Endothelial cell of umbilical vein (primary cell): ENCODE results near the gene SPTB. TPM values are rescaled to one million over a fixed set of nuclear protein-coding genes. Genes with fewer than 3 reads are reported as not detected.

Experiments
- BruUV-seq: library from RNA; stranded (reverse); fragments of 400-500 nt; replicated peaks from 2 replicates; lab custom pipeline; 2021; lab: Mats Ljungman, UMichigan
- CTCF ChIA-PET: fragments of 300-600, 350-600 bp; sonication (Branson Sonifier 250); formaldehyde crosslinking; loops from one replicate; lab custom pipeline; 2021; ENCODE audit warnings: antibody characterized with exemption, inconsistent platforms; lab: Charles Lee
- POLR2A ChIA-PET: fragments of 300-600, 350-600 bp; sonication (Branson Sonifier 250); formaldehyde crosslinking; loops from one replicate; lab custom pipeline; 2021; ENCODE audit warnings: antibody characterized with exemption, inconsistent platforms; lab: Charles Lee
- DNase-seq: peaks from one replicate; pipeline ENCODE4 v3.0.0-alpha.2; 2011; ENCODE audit warnings: low read depth, low spot score
- FAIRE-seq: peaks from 2 replicates; lab custom pipeline; 2011; peaks lifted over from hg19 to GRCh38; lab: Jason Lieb, UNC
- H2AFZ ChIP-seq: 2 replicates; pipeline ENCODE4 v1.6.0; 2012; ENCODE audit warnings: low read depth, low read length, control low read depth, inconsistent platforms
- H3K27ac ChIP-seq: 2 replicates; pipeline ENCODE4 v1.5.1; 2011; ENCODE audit warnings: low read depth, mild to moderate bottlenecking, control low read depth, low read length, moderate library complexity; ENCODE audit not compliant: insufficient read depth
- H3K27me3 ChIP-seq, 2 experiments: 2 replicates each; pipeline versions ENCODE4 v1.6.0 to v1.6.1; 2011; ENCODE audit warnings: low read length in 2 of 2, mixed read lengths in 1 of 2; ENCODE audit not compliant: control insufficient read depth in 2 of 2, insufficient read depth in 2 of 2
- H3K36me3 ChIP-seq, 2 experiments: 2 replicates in 1 of 2; 3 replicates in 1 of 2; pipeline ENCODE4 v1.5.1; 2011; ENCODE audit warnings: low read length in 2 of 2, mild to moderate bottlenecking in 1 of 2, moderate library complexity in 1 of 2; ENCODE audit not compliant: control insufficient read depth in 2 of 2, insufficient read depth in 2 of 2; ENCODE audit errors: extremely low read depth in 1 of 2
- H3K4me1 ChIP-seq: 3 replicates; pipeline ENCODE4 v1.5.1; 2011; ENCODE audit warnings: mild to moderate bottlenecking, low read length; ENCODE audit not compliant: control insufficient read depth, insufficient read depth; ENCODE audit errors: extremely low read depth
- H3K4me2 ChIP-seq: 2 replicates; pipeline ENCODE4 v1.6.1; 2011; ENCODE audit warnings: low read length, control low read depth, mixed read lengths; ENCODE audit not compliant: insufficient read depth
- H3K4me3 ChIP-seq, 3 experiments: fragments of 200-600 bp in 1 of 3; sonication (generic), shearing (Covaris generic) in 1 of 3; replicated peaks in 1 of 3; 2 replicates each; pipeline ENCODE4 v1.5.1; 2011 to 2016; ENCODE audit warnings: control low read depth in 3 of 3, low read length in 3 of 3, mild to moderate bottlenecking in 2 of 3, inconsistent platforms in 1 of 3, low read depth in 1 of 3, moderate library complexity in 1 of 3; ENCODE audit not compliant: insufficient read depth in 1 of 3
- H3K79me2 ChIP-seq: 2 replicates; pipeline ENCODE4 v1.6.0; 2012; ENCODE audit warnings: low read length, inconsistent platforms; ENCODE audit not compliant: control insufficient read depth, insufficient read depth
- H3K9ac ChIP-seq: replicated peaks from 2 replicates; pipeline ENCODE3; 2011; ENCODE audit warnings: low read length, control low read depth; ENCODE audit not compliant: insufficient read depth; ENCODE audit errors: extremely low read depth
- H3K9me1 ChIP-seq: replicated peaks from 3 replicates; pipeline ENCODE4 v1.6.0; 2011; ENCODE audit warnings: mild to moderate bottlenecking, low read length; ENCODE audit not compliant: control insufficient read depth, insufficient read depth; ENCODE audit errors: extremely low read depth
- H3K9me3 ChIP-seq: replicated peaks from 2 replicates; pipeline ENCODE4 v1.5.1; 2012; ENCODE audit warnings: low read length, inconsistent platforms; ENCODE audit not compliant: control insufficient read depth, insufficient read depth
- H4K20me1 ChIP-seq: replicated peaks from 2 replicates; pipeline ENCODE3; 2011; ENCODE audit warnings: mild to moderate bottlenecking, low read length; ENCODE audit not compliant: control insufficient read depth, insufficient read depth; ENCODE audit errors: extremely low read depth
- EZH2 ChIP-seq: IDR thresholded peaks from 2 replicates; pipeline ENCODE4 v1.6.1; 2012; ENCODE audit warnings: borderline replicate concordance, low read depth, mild to moderate bottlenecking, moderate library complexity, low read length, inconsistent platforms; ENCODE audit not compliant: severe bottlenecking
- FOS ChIP-seq: IDR thresholded peaks from 2 replicates; pipeline ENCODE4 v1.6.1; 2011; ENCODE audit warnings: mild to moderate bottlenecking, low read length, moderate library complexity, borderline replicate concordance; ENCODE audit not compliant: insufficient read depth
- GATA2 ChIP-seq: IDR thresholded peaks from 2 replicates; pipeline ENCODE4 v1.7.0; 2011; ENCODE audit warnings: low read depth, mild to moderate bottlenecking, moderate library complexity, mixed read lengths, low read length; ENCODE audit not compliant: insufficient read length, insufficient read depth
- JUN ChIP-seq: IDR thresholded peaks from 2 replicates; pipeline ENCODE4 v1.6.1; 2011; ENCODE audit warnings: borderline replicate concordance, low read depth; ENCODE audit not compliant: insufficient read length, insufficient read depth
- MAX ChIP-seq: IDR thresholded peaks from 2 replicates; pipeline ENCODE4 v1.6.1; 2011; ENCODE audit not compliant: insufficient read depth, insufficient read length
- MYC ChIP-seq: IDR thresholded peaks from one replicate; pipeline ENCODE4 v1.6.1; 2011; ENCODE audit warnings: mild to moderate bottlenecking, low read depth, low read length
- POLR2A ChIP-seq: IDR thresholded peaks from 2 replicates; pipeline ENCODE4 v1.6.1; 2012; ENCODE audit warnings: low read depth, mild to moderate bottlenecking, control low read depth, low read length
- POLR2AphosphoS5 ChIP-seq: IDR thresholded peaks from 2 replicates; pipeline ENCODE4 v1.6.1; 2012; ENCODE audit warnings: low read depth, mild to moderate bottlenecking, control low read depth, low read length, moderate library complexity; ENCODE audit not compliant: insufficient read depth
- dilution Hi-C: fragments of 300-500 bp; cut with MboI; formaldehyde crosslinking; loops from one replicate; pipeline ENCODE4 v1.15.0; 2019; ENCODE audit warnings: low sequenced_read_pairs; ENCODE audit not compliant: extremely low pct_ligation_motif_present
- intact Hi-C: fragments of 100-400 bp; cut with micrococcal nuclease; formaldehyde crosslinking; loops from one replicate; pipeline ENCODE4 v1.10.0; 2022
- polyA plus RNA-seq, 4 experiments: library from polyadenylated mRNA; depleted of rRNA in 3 of 4; stranded (reverse) in 3 of 4; unstranded in 1 of 4; fragments of >200 nt; gene quantifications; 2 replicates each; pipeline versions ENCODE4 v1.2.1 to v1.2.3, GENCODE V29; 2011 to 2012; ENCODE audit warnings: missing spikeins in 1 of 4
- total RNA-seq: library from RNA; stranded (reverse); gene quantifications from 2 replicates; pipeline ENCODE4 v1.2.3, GENCODE V29; 2021
- TF ChIP-seq, protein P1 (sequence below), 2 donors: IDR thresholded peaks; 1 replicate in 1 of 2; 2 replicates in 1 of 2; pipeline ENCODE4 v1.5.1; 2011; ENCODE audit warnings: low read length in 2 of 2, mild to moderate bottlenecking in 2 of 2, moderate library complexity in 2 of 2, control low read depth in 1 of 2, inconsistent platforms in 1 of 2, low read depth in 1 of 2; ENCODE audit not compliant: insufficient read depth in 1 of 2; ENCODE audit errors: extremely low read depth in 1 of 2

The SPTB gene
- total and polyA plus RNA-seq, 2 donors (not counting 3 experiments of a cell fraction or from before 2014, with no cell fraction given) = 0.03 to 0.07 TPM

DNA sequence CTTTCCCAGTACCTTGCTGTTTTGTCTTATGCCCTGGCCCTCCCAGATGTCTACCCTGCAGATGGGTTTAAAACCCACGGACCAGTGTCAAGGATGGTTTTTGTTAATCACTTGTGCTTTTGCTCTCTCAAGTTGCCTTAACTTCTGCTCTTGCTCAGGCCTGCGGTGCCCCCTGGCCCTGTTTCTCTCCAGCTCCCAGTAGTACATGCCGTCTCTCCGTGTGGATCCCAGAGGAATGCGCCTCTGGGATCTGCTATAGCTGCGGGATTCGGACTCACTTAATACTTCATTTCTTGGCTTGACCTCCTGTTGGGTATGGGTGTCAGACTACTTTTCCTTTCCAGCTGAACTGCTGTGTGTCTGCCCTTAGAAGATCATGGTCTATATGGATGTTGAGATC, 160.9 kb downstream of the SPTB start:
- FAIRE-seq (no peak), DNase-seq (no peak)
- no peaks in the 10 kb centered on the region for H3K36me3 ChIP-seq
- no peak overlapping the region for H3K9ac ChIP-seq
- peaks cover 5% of the 10 kb centered on the region for H3K79me2 ChIP-seq
- no peaks in the 10 kb centered on the region for H3K9me3 ChIP-seq
- no TSS peak for BruUV-seq
- no peak overlapping the region for H3K27ac ChIP-seq
- H3K9me1 ChIP-seq = no peaks in the 10 kb centered on the region
- no peak overlapping the region for H3K4me2 ChIP-seq
- ChIA-PET POLR2A (no interaction called here), CTCF (no interaction called here)
- no peaks in the 10 kb centered on the region for H4K20me1 ChIP-seq
- H2AFZ ChIP-seq = no peak overlapping the region
- H3K27me3 ChIP-seq = no peaks in the 10 kb centered on the region
- intact Hi-C loops = no loop called here
- TF ChIP-seq EZH2 (no peak), POLR2AphosphoS5 (no peak), JUN (no peak), POLR2A (no peak), MYC (no peak), MAX (no peak), GATA2 (no peak), FOS (no peak)
- TF ChIP-seq, protein P1, sequence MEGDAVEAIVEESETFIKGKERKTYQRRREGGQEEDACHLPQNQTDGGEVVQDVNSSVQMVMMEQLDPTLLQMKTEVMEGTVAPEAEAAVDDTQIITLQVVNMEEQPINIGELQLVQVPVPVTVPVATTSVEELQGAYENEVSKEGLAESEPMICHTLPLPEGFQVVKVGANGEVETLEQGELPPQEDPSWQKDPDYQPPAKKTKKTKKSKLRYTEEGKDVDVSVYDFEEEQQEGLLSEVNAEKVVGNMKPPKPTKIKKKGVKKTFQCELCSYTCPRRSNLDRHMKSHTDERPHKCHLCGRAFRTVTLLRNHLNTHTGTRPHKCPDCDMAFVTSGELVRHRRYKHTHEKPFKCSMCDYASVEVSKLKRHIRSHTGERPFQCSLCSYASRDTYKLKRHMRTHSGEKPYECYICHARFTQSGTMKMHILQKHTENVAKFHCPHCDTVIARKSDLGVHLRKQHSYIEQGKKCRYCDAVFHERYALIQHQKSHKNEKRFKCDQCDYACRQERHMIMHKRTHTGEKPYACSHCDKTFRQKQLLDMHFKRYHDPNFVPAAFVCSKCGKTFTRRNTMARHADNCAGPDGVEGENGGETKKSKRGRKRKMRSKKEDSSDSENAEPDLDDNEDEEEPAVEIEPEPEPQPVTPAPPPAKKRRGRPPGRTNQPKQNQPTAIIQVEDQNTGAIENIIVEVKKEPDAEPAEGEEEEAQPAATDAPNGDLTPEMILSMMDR (IDR thresholded peaks at IDR 0.05; ENCODE audit: extremely low read depth in 1 of 2, insufficient read depth in 1 of 2, low read depth in 1 of 2, low read length in 2 of 2) = no peak
- H3K4me1 ChIP-seq = peaks cover 16% of the 10 kb centered on the region
- H3K4me3 ChIP-seq = no peak overlapping the region
- dilution Hi-C loops = no loop called here
